H1 (cell line): ENCODE results near the gene CPE. TPM values are rescaled to one million over a fixed set of nuclear protein-coding genes. Genes with fewer than 3 reads are reported as not detected.
A peak's percentile ranks its signal among the peaks of the same experiment; 100 is the strongest.

Source experiments
- CTCF ChIA-PET: fragments of 300-600 bp; sonication (Branson Sonifier 250); formaldehyde crosslinking; loops from one replicate; lab custom pipeline; 2021; ENCODE audit not compliant: partially characterized antibody; lab: Charles Lee
- POLR2A ChIA-PET: fragments of 300-600 bp; sonication (Branson Sonifier 250); formaldehyde crosslinking; loops from one replicate; lab custom pipeline; 2021; ENCODE audit warnings: inconsistent platforms; ENCODE audit not compliant: partially characterized antibody; lab: Charles Lee
- DNase-seq, 2 experiments: peaks; one replicate each; pipeline versions ENCODE4 v3.0.0 to v3.0.0-alpha.2; 2010 to 2022; ENCODE audit warnings: low spot score in 2 of 2, low read depth in 1 of 2, mixed read lengths in 1 of 2
- FAIRE-seq: peaks from 2 replicates; lab custom pipeline; 2011; peaks lifted over from hg19 to GRCh38; lab: Jason Lieb, UNC
- H2AFZ ChIP-seq: 2 replicates; pipeline ENCODE4 v1.8.1; 2012; ENCODE audit warnings: low read length, inconsistent platforms
- H2AK5ac ChIP-seq: 2 replicates; pipeline ENCODE4 v1.6.1; 2013; ENCODE audit warnings: low read depth, low read length
- H2BK120ac ChIP-seq: replicated peaks from 2 replicates; pipeline ENCODE3; 2013; ENCODE audit warnings: low read depth, low read length, inconsistent platforms
- H2BK12ac ChIP-seq: 2 replicates; pipeline ENCODE4 v1.6.1; 2013; ENCODE audit warnings: low read depth, low read length
- H2BK15ac ChIP-seq: 2 replicates; pipeline ENCODE4 v1.6.1; 2013; ENCODE audit warnings: low read length
- H2BK20ac ChIP-seq: 2 replicates; pipeline ENCODE4 v1.6.1; 2013; ENCODE audit warnings: low read length
- H2BK5ac ChIP-seq: 2 replicates; pipeline ENCODE4 v1.6.1; 2013; ENCODE audit warnings: low read depth, low read length
- H3K14ac ChIP-seq: 2 replicates; pipeline ENCODE4 v1.6.1; 2013; ENCODE audit warnings: inconsistent platforms; ENCODE audit not compliant: insufficient read length
- H3K18ac ChIP-seq: 2 replicates; pipeline ENCODE4 v1.6.1; 2013; ENCODE audit warnings: low read length; ENCODE audit errors: extremely low read depth
- H3K23ac ChIP-seq: 2 replicates; pipeline ENCODE4 v1.6.1; 2013; ENCODE audit warnings: inconsistent platforms; ENCODE audit not compliant: insufficient read length
- H3K23me2 ChIP-seq: 2 replicates; pipeline ENCODE4 v1.6.1; 2013; ENCODE audit warnings: low read depth, low read length
- H3K27ac ChIP-seq: 2 replicates; pipeline ENCODE4 v1.6.1; 2011; ENCODE audit warnings: low read depth, low read length, inconsistent platforms
- H3K27me3 ChIP-seq, 4 experiments: replicated peaks in 1 of 4; 1 replicate in 1 of 4; 2 replicates in 3 of 4; pipeline versions ENCODE4 v1.6.1 to v1.8.1; 2011 to 2013; ENCODE audit warnings: low read length in 3 of 4, mild to moderate bottlenecking in 3 of 4, inconsistent platforms in 2 of 4, mixed read lengths in 2 of 4, moderate library complexity in 1 of 4; ENCODE audit not compliant: control insufficient read depth in 3 of 4, insufficient read depth in 3 of 4; ENCODE audit errors: extremely low read depth in 1 of 4
- H3K36me3 ChIP-seq, 4 experiments: 2 replicates each; pipeline versions ENCODE4 v1.6.1 to v1.8.1; 2011 to 2013; ENCODE audit warnings: mild to moderate bottlenecking in 4 of 4, low read length in 3 of 4, moderate library complexity in 2 of 4, control low read depth in 1 of 4, inconsistent platforms in 1 of 4; ENCODE audit not compliant: insufficient read depth in 4 of 4, control insufficient read depth in 2 of 4
- H3K4ac ChIP-seq: replicated peaks from 2 replicates; pipeline ENCODE3; 2013; ENCODE audit warnings: low read length, low read depth, mixed read lengths, inconsistent platforms; ENCODE audit not compliant: insufficient read length
- H3K4me1 ChIP-seq, 4 experiments: replicated peaks in 1 of 4; 1 replicate in 1 of 4; 2 replicates in 3 of 4; pipeline versions ENCODE4 v1.6.1 to v1.8.1; 2011 to 2013; ENCODE audit warnings: low read length in 3 of 4, inconsistent platforms in 2 of 4, mixed read lengths in 1 of 4; ENCODE audit not compliant: insufficient read depth in 4 of 4, control insufficient read depth in 3 of 4
- H3K4me2 ChIP-seq, 2 experiments: 2 replicates each; pipeline versions ENCODE4 v1.6.1 to v1.8.1; 2011 to 2013; ENCODE audit warnings: low read depth in 2 of 2, low read length in 2 of 2, control low read depth in 1 of 2, inconsistent platforms in 1 of 2, mild to moderate bottlenecking in 1 of 2; ENCODE audit not compliant: insufficient read depth in 1 of 2
- H3K4me3 ChIP-seq, 4 experiments: fragments of 200-600, 300-600 bp in 1 of 4; sonication (generic), shearing (Covaris generic), sonication (Bioruptor Twin) in 1 of 4; 2 replicates each; pipeline versions ENCODE4 v1.5.1 to v1.8.1; 2011 to 2016; ENCODE audit warnings: low read length in 4 of 4, low read depth in 3 of 4, control low read depth in 2 of 4, inconsistent platforms in 2 of 4, mild to moderate bottlenecking in 2 of 4, mixed read lengths in 1 of 4, moderate library complexity in 1 of 4; ENCODE audit not compliant: insufficient read depth in 2 of 4; ENCODE audit errors: extremely low read depth in 1 of 4
- H3K56ac ChIP-seq: replicated peaks from 2 replicates; pipeline ENCODE3; 2013; ENCODE audit warnings: low read depth, mild to moderate bottlenecking, mixed read lengths, low read length, inconsistent platforms; ENCODE audit not compliant: insufficient read length
- H3K79me1 ChIP-seq: 2 replicates; pipeline ENCODE4 v1.6.1; 2013; ENCODE audit warnings: low read depth, low read length, control low read depth
- H3K79me2 ChIP-seq, 2 experiments: 2 replicates each; pipeline versions ENCODE4 v1.6.1 to v1.8.1; 2012 to 2013; ENCODE audit warnings: low read length in 2 of 2, mild to moderate bottlenecking in 2 of 2, inconsistent platforms in 1 of 2; ENCODE audit not compliant: insufficient read depth in 2 of 2, control insufficient read depth in 1 of 2
- H3K9ac ChIP-seq, 4 experiments: replicated peaks in 1 of 4; 1 replicate in 1 of 4; 2 replicates in 3 of 4; pipeline versions ENCODE4 v1.6.1 to v1.8.1; 2011 to 2013; ENCODE audit warnings: low read depth in 3 of 4, low read length in 3 of 4, control low read depth in 2 of 4, mild to moderate bottlenecking in 2 of 4, moderate library complexity in 2 of 4, inconsistent platforms in 1 of 4; ENCODE audit errors: extremely low read depth in 1 of 4
- H3K9me3 ChIP-seq, 2 experiments: 2 replicates each; pipeline versions ENCODE4 v1.6.1 to v1.8.1; 2012 to 2013; ENCODE audit warnings: mild to moderate bottlenecking in 2 of 2, moderate library complexity in 2 of 2, control low read depth in 1 of 2, inconsistent platforms in 1 of 2, low read depth in 1 of 2, low read length in 1 of 2, mixed read lengths in 1 of 2; ENCODE audit not compliant: insufficient read depth in 2 of 2
- H4K20me1 ChIP-seq, 2 experiments: replicated peaks in 1 of 2; 2 replicates each; pipeline versions ENCODE3 to v1.8.1; 2011 to 2013; ENCODE audit warnings: inconsistent platforms in 2 of 2, low read length in 2 of 2, mild to moderate bottlenecking in 1 of 2; ENCODE audit not compliant: insufficient read depth in 2 of 2, control insufficient read depth in 1 of 2
- H4K5ac ChIP-seq: 2 replicates; pipeline ENCODE4 v1.6.1; 2013; ENCODE audit warnings: low read length, low read depth, mixed read lengths, inconsistent platforms; ENCODE audit not compliant: insufficient read length
- H4K8ac ChIP-seq: 2 replicates; pipeline ENCODE4 v1.8.0; 2013; ENCODE audit warnings: mild to moderate bottlenecking, moderate library complexity, low read length, inconsistent platforms; ENCODE audit not compliant: insufficient read depth; ENCODE audit errors: extremely low read depth
- H4K91ac ChIP-seq: replicated peaks from 2 replicates; pipeline ENCODE3; 2013; ENCODE audit warnings: low read length, mixed read lengths, inconsistent platforms; ENCODE audit not compliant: insufficient read length
- CEBPB ChIP-seq: IDR thresholded peaks from 2 replicates; pipeline ENCODE4 v1.6.1; 2012; ENCODE audit warnings: low read depth, low read length
- SP2 ChIP-seq: IDR thresholded peaks from 2 replicates; pipeline ENCODE4 v1.6.1; 2012; ENCODE audit warnings: mild to moderate bottlenecking, low read length, inconsistent platforms
- WGBS, 2 experiments: shearing (Covaris generic) in 1 of 2; methylation state at CpG; one replicate each; pipeline versions ENCODE4 v1.1.6 to v1.1.7; 2013 to 2015; ENCODE audit warnings: low lambda C conversion rate in 2 of 2, mixed read lengths in 2 of 2, inconsistent platforms in 1 of 2, low coverage in 1 of 2, missing lambda C conversion rate in 1 of 2; ENCODE audit not compliant: insufficient replicate concordance in 2 of 2, insufficient coverage in 1 of 2, insufficient read length in 1 of 2; ENCODE audit errors: extremely low coverage in 1 of 2, missing lambda C conversion rate in 1 of 2; 5-methylcytosine and 5-hydroxymethylcytosine counted together
- polyA plus RNA-seq, 7 experiments: library from polyadenylated mRNA; depleted of rRNA in 3 of 7; stranded (reverse) in 5 of 7; unstranded in 2 of 7; fragments of >200 nt in 5 of 7; fragments of 200-250 nt in 2 of 7; gene quantifications; 1 replicate in 5 of 7; 2 replicates in 1 of 7; 4 replicates in 1 of 7; pipeline versions ENCODE4 v1.2.1 to v1.2.3, GENCODE V29; 2011 to 2013; ENCODE audit warnings: missing spikeins in 2 of 7, mixed read lengths in 2 of 7
- total RNA-seq: library from RNA; stranded (reverse); fragmentation: NEBNext Ultra II Directional; extraction: Animal tissue kit (Norgen Biotek cat#: 25700); gene quantifications from 2 replicates; pipeline ENCODE4 v1.2.1, GENCODE V29; 2021

Gene CPE
- total and polyA plus RNA-seq, 2 of the 8 experiments (the other 6 are each of a cell fraction or from before 2014, with no cell fraction given), result 9.4 to 10.2 TPM

DNA sequence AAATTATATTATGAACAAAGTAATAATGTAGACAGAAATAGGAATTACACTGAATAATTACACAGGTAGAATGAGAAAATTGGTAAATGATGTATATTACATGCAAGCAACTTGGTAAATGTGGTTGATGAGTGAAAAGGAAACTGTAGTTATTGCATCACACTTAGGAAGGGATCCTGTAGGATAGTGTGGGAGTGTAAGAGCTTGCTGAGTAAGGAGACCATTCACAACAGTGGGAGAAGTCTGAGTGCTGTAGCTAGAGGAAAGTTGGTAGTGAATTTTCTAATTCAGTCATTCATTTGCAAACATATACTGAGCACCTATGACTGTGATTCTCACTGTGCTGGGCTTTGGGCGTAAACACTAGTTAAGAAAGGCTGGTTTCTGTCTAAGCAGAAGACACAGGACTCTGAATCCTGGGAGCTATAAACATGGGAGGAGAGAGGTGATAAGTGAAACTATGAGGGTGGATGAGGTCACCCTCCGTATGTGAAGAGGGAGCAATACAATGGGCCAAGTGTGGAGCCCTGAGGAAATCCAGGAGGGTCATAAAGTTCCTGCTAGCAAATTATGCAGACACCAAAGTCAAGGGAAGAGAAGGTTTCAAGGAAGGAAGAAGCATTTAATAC lies 14.2 kb upstream of the CPE start:
- no peak for FAIRE-seq

More for the DNA sequence above, 14.2 kb upstream of the CPE start:
- H3K4me3 ChIP-seq, result no peak overlapping the region
- no peak overlapping the region for H3K14ac ChIP-seq
- no peak overlapping the region for H4K91ac ChIP-seq
- no peak overlapping the region for H4K8ac ChIP-seq
- H3K9me3 ChIP-seq, result no peaks in the 10 kb centered on the region
- H3K79me2 ChIP-seq, result no peaks in the 10 kb centered on the region
- H3K18ac ChIP-seq, result no peak overlapping the region
- no peak overlapping the region for H3K27ac ChIP-seq
- TF ChIP-seq SP2, result no peak
- peak; percentile 77; the same call in 1 of the 2 replicates for TF ChIP-seq CEBPB
- H3K4me2 ChIP-seq, result no peak overlapping the region
- 0 out of 2 replicates have a peak overlapping the region, but pooled peaks have one; percentile 20 for H2BK5ac ChIP-seq
- no peak overlapping the region for H3K4ac ChIP-seq
- H3K27me3 ChIP-seq, result no peaks in the 10 kb centered on the region
- H3K56ac ChIP-seq, result no peak overlapping the region
- H3K36me3 ChIP-seq, result no peaks in the 10 kb centered on the region
- ChIA-PET CTCF (interaction anchor here (1.4 to 3.7 kb wide), 4 partner anchors 9 to 234 kb away, joined by 4 to 21 read pairs (median 16); no protein-coding TSS in a partner anchor), POLR2A (no interaction called here)
- no peak overlapping the region for H3K9ac ChIP-seq
- H3K79me1 ChIP-seq, result no peaks in the 10 kb centered on the region
- peaks cover 0 to 6% (median 2%) of the 10 kb centered on the region in 4 experiments; a peak in 2 of 7 replicates for H3K4me1 ChIP-seq
- H2AK5ac ChIP-seq, result no peak overlapping the region
- H3K23me2 ChIP-seq, result peaks cover 3% of the 10 kb centered on the region; the same call in 1 of the 2 replicates
- no peak overlapping the region for H2BK12ac ChIP-seq
- WGBS, 2 experiments, result 74% methylated on average over 2 of the region's 2 CpGs; no CpG with 5 or more reads in 1 of the 2 experiments
- no peak overlapping the region for H4K5ac ChIP-seq
- no peak overlapping the region for H3K23ac ChIP-seq
- H2BK120ac ChIP-seq, result no peak overlapping the region
- H4K20me1 ChIP-seq, result no peaks in the 10 kb centered on the region
- H2AFZ ChIP-seq, result peak overlapping the region; percentile 84; the same call in 1 of the 2 replicates
- DNase-seq, result no peak
- H2BK15ac ChIP-seq, result 0 out of 2 replicates have a peak overlapping the region, but pooled peaks have one; percentile 16
- no peak overlapping the region; the same call in 1 of the 2 replicates for H2BK20ac ChIP-seq
